ENCODE results near the gene MYRIP.
A peak's percentile ranks its signal among the peaks of the same experiment; 100 is the strongest.
"Not testable (repeated sequence)": the region's sequence is repeated elsewhere in the genome, so short reads cannot be mapped to it uniquely, and the experiment has no call there.

The MYRIP gene

DNA sequence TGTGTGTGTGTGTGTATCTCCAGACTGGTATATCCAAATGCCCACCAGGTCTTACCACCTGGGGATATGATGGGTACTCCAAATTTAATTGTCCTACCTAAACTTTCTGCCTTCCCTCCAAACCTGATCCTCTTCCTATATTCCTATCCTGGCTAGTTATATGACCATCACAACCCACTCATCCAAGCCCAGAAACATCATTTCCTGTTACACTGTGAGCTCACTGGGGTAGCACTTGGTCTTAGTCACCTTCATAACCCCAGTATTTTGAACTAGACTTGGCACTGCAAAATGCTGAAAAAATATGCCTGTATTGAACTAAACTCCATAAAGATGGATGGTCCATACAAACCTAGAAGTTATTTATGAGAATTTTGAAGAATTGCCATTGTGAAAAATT lies 321.3 kb downstream of the MYRIP start:
- no peak for DNase-seq (ENCODE audit: low spot score)

DNA sequence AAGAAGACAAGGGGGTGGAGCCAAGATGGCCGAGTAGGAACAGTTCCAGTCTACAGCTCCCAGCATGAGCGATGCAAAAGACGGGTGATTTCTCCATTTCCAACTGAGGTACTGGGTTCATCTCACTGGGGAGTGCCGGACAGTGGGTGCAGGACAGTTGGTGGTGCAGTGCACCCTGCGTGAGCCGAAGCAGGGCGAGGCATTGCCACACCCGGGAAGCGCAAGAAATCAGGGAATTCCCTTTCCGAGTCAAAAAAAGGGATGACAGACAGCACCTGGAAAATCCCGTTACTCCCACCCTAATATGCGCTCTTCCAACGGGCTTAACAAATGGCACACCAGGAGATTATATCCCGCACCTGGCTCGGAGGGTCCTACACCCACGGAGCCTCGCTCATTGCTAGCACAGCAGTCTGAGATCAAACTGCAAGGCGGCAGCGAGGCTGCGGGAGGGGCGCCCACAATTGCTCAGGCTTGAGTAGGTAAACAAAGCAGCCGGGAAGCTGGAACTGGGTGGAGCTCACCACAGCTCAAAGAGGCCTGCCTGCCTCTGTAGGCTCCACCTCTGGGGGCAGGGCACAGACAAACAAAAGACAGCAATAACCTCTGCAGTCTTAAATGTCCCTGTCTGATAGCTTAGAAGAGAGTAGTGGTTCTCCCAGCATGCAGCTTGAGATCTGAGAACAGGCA lies 324.6 kb downstream of the MYRIP start:
- not testable (repeated sequence) for DNase-seq (ENCODE audit: low spot score)

DNA sequence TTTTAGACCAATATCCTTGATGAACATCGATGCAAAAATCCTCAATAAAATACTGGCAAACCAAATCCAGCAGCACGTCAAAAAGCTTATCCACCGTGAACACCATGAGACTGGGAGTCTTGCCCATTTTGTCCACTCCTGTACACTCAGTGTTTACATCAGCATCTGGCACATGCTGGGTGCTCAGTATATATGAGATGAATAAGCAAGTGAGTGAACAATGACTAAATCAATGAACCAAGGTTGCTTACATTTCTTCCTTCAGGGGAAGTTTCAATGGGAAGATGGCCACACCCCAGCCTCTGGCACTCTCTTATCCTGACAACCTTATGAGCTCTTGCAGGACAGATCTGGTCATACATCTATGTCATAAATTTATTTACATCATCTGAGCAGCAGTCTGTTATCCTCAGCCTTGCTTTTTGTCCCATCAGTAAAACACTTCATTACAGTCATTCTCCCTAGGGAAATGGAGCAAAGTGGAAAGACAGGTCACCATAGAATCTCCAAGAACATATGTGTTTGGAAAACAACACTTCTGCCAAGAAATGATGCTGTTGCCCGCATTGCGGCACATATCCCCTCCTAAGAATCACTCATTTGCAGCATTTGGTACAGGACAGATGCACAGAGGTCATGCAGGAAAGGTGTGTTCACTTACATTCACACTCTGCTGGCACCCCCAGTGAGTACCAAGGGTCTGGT lies 328.3 kb downstream of the MYRIP start:
- no peak for DNase-seq (ENCODE audit: low spot score)

DNA sequence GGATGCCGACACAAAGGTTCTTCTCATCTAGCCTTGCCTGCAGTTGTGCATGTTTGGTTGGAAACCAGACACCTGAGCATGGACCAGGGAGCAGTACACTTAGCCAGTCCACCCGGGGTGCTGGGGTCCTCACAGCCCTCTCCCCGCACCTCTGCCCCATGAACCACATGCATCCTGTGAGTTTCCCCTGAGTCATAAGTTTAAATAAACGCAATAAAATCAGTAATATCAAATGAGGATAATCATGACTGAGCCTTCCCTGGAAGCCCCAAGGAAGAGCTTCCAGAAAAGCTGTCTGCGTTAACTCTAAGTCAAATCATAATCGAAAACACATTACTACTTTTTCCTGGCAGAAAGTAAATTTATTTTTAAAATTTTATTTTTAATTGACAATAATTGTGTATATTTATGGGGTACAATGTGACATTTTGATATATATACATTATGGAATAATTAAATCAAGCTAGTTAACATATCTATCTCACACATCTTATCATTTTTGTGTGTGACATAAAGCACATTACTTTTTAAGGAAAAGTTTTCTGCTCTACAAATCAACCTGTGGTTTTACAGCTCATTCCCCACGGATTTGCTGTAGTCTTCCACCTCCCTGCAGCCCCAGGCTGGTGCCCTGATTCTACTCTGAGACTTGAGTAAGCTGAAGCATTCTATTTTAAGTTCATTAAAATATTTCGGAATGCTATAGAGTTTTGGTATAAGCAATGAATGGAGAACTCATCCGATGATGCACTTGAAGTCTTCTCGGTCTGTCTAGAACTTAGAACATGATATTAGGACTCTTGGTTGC lies 334.1 kb downstream of the MYRIP start:
- no peak for DNase-seq (ENCODE audit: low spot score)

DNA sequence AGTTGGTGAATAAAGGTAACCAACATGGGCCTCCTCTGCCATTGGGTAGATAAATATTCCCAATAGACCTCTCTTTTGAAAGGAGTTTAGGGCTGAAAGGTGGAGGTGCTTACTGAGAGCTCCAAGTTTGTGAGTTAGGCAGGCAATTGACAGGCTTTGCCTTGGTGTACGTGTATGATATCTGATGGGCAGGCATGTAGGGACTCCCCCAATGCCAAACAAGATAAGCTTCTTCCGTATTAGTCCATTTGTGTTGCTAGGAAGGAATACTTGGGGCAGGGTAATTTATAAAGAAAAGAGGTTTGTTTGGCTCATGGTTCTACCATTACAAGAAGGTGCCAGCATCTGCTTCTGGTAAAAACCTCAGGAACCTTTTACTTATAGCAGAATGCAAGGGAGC lies 339.4 kb downstream of the MYRIP start:
- no peak for DNase-seq (ENCODE audit: low spot score)

DNA sequence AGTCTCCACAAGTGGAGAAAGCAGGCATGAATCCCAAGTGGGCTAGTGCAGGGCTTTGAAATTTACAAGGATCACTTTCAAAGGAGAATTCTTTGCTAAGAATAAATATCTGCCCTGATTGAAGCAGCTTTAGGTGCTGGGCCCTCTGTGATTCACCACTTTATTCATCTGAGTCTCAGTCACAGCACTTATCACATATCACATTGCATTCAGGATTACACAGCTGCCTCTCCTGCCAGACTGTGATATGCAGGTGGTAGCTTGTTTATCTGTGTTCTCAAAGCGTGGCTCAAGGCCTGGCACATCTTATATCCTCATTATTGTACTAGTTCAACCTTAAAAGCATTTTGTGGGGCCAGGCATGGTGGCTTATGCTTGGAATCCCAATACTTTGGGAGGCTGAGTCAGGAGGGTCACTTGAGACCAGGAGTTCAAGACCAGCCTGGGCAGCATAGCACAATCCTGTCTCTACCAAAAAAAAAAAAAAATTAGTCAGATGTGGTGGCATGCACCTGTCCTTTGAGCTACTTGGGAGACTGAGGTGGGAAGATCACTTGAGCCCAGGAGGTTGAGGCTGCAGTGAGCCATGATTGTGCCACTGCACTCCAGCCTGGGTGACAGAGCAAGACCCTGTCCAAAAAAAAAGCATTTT lies 343.2 kb downstream of the MYRIP start:
- DNase-seq (ENCODE audit: low spot score): no peak

DNA sequence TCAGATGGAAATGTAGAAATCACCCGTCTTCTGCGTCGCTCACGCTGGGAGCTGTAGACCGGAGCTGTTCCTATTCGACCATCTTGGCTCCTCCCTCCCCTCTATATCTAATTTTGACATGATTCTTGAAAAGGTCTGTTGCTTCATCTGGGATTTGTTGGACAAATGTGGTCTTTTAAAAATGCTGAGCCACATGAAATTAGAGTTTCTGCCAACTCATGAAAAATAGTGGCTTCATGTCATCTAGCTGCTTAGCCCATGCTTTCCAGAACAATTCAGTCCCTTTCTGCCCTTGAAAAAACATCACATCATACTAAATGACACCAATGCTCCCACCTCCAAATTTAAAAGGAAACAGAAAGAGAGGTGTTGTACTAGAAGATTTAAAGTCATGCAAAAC lies 351.5 kb downstream of the MYRIP start:
- no peak for DNase-seq (ENCODE audit: low spot score)

DNA sequence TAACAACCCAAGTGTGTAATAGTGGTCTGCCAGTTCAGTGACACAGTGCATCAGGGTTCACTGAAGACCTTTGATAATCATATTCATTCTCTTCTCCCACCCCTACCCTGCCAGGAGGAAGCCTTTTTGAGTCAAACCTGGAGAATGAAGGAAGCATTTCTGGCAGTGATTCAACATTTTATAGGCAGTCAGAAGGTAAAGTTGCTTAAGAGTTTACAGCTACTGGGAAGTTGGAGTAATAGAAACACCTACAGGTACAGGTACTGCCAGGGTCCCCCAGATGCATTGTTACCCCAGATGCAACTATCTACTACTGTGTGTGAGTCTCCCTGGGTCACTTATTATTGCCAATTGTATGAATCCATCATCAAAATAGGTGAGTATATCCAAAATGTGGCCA lies 353.2 kb downstream of the MYRIP start:
- no peak for DNase-seq (ENCODE audit: low spot score)

DNA sequence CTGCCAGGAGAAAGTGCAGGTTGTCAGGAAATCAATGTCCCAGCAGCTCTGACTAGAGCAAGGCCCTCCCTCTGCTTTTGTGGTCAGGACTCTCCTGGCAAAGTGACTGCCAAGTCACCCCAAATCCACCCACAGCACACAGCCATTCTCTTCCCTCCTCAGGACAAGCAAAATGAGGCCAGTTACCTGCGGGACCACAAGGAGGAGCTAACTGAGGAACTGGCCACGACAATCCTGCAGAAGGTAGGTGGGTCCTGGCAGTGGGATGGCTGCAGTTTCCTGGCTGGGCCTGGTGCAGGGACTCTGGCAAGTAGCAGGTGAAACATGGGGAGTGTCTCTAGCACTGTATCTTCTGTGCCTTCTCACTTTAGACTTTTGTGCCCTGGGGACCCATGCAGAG lies 357.6 kb downstream of the MYRIP start:
- DNase-seq (ENCODE audit: low spot score): no peak

DNA sequence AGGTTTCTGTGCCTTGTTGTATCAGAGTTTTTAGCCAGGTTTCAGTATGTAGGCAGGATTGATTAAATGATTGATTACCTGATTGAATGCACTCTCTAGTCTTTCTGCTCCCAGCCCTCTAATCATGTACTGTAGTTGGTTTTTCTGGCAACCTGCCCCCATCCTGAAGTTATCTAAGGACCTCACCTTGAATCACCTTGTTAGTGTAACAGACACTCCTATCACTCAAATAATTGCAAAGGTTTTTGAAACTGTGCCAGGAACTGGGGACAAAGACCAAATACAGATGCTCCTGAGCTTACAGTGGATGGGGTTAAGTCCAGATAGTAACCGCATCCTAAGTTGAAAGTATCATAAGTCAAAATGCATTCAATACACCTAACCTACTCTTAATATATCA lies 358.5 kb downstream of the MYRIP start:
- no peak for DNase-seq (ENCODE audit: low spot score)

DNA sequence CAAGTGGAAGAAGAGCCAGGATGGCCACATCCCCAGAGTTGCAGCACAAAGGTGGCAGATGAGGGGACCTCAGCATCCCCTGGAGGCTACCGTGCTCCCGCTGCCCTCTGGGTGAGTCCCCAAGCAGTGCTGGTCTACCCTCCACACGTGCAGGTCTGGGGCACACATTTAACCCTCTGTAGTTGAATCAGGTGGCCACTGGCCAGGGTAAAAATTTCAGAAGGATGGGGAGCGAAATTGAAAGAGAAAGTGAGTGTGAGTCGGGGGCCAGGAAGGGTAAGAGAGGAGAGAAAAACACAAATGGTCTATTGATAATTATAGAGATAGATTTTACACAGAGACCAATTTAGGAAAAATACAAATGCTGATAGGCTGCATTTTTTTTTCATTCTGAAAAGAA lies 360.6 kb downstream of the MYRIP start:
- no peak for DNase-seq (ENCODE audit: low spot score)

DNA sequence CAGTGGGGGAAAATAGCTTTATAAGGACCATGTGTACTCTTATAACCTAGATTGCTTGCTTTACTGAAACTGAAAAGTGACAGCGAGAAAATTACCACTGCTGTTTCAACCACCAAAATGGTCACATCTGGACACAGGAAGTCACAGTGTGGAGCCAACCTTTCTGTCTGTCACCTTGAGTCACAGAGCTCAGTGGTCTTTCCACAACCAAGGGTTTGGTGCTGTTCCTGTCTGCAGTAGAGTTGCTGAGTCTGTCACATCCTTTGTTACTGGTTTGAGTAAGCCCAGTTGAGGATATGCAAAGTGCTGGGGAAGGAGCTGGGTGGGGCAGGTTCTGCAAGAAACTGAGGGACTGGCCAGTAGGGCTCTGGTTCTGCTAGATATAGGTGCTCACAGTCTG lies 361.0 kb downstream of the MYRIP start:
- no peak for DNase-seq (ENCODE audit: low spot score)

DNA sequence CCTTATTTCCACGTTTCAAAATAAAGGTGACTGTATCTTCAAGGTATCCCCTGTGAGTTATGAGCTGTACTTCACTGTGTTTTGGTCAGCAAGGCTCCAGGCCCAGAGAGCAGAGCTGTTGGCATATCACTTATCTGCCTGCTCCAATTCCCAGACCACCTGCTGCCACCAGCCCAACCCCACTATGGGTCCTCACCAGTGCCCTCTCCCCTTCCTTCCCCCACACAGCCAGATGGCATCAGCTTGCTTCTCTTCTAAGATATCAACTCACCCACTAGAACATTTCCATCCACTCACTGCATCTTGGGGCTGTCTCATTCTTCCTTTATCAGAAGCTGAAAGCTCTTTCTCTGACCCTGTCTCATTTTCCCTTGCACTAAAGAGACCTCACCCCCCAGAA lies 363.2 kb downstream of the MYRIP start:
- no peak for DNase-seq (ENCODE audit: low spot score)

DNA sequence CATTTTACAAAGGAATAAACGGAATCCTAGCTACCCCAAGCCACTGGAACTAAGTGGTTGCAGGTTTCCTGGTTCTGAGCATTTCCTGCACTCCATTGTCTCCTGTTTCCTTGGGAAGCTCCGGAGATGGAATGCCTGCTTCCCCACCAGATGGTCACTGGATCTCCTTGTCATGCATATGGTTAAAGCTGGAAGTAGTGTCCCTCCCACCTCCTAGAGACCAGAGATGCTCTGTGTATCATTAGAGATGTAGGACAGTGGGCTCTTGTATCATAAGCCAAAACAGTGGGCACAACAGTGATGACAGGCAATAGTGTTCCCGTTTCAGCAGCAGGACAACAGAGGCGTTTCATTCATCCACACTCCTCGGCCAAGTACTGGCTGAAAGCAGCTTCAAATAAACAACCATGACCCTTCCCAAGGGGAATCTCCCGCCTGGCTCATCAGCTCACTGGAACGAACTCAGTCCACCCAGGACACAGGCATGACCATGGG lies 363.9 kb downstream of the MYRIP start:
- no peak for DNase-seq (ENCODE audit: low spot score)

DNA sequence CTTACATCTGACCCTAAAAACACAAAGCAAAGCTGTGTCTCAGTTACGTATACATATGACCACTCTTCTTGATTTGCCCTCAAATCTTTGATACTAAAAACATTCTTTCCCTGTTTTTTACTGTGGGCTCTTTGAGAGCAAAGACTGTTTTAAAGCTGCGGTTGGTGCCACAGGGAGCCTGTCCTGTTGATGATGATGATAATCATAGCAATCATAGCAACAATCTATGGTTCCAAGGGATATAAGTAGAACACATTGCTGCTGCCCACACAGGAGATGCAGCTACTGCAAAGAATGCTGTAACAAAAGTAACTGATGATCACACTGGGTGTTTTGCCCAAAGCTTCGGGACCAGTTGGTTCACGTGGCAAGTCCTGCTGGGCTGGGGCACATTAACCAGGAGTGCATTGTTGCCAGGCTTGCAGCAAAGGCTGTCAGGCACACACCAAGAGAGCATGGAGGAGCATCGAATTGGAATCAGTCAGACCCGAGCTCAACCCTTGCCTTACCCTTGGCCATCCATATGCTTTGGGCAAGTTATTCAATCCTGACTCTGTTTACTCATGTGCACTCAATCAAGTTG lies 368.7 kb downstream of the MYRIP start:
- DNase-seq (ENCODE audit: low spot score): no peak

DNA sequence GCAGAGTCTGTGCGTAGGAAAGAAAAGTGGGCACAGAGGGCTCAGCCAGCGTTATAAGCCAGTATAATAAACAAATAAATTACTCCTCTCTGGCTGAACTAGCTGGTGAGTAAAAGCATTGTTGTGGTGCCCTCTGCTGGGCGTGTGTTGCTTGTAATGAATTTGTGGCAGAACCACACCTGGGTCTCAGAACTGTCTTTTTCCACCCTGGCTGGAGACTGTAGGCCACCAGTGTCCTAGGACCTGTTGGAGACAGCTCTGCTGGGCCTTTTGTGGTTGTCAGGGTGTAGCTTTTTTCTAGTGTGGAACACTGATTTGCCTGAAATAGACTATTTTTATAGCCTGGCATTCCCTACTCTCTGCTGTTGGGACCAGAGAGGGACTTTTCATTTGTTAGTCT lies 369.6 kb downstream of the MYRIP start:
- peak; percentile 39 for DNase-seq (ENCODE audit: low spot score)

DNA sequence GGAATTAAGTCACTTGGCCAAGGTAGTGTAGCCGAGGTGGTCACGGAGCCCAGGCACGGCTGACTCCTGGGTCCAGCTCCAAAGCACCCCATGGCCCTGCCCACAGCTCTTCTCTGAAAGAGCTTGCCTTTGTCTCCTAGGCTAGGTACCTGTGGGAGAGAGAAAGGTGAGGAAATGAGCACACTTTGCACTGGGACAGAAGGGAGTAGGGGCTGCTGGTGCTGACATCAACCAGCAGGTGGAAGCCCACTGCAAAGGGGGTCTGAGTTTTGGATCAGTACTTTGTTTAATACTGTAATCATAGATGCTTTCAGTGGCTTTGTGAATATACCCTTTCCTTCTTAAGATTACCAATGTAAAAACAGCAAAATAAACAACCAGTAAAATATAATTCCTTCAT lies 371.8 kb downstream of the MYRIP start:
- DNase-seq (ENCODE audit: low spot score): no peak

DNA sequence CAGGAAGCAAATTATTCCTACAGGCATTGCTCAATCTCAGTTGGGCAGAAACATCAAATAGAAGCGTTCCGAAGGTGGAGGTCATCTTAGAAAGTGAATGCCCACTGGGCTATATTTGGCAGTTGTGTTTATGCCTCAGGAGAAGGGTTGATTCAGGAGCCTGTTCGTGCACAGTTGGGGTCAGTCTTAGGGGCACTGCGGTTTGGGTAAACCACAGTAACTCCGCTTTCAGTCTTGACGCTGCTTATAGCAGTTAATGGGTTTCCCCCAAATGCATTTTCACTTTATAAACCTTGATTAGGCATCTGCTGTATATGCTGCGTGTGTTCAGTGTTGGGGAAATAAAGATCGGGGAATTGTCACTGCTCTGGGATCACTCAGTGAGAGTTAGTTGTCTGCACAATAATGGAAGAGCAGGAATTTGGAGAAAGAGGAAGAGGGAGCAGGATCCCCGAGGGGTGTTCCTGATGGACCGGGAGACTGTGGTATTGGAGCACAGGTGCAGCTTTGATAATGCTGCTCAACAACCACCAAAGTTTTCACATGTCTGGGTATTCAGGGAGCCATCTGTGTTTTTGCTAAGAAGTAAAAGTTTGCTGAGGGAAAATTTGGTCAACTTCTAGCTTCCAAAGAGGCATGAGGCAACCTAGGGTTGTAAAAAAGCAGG lies 375.8 kb downstream of the MYRIP start:
- DNase-seq (ENCODE audit: low spot score): no peak

DNA sequence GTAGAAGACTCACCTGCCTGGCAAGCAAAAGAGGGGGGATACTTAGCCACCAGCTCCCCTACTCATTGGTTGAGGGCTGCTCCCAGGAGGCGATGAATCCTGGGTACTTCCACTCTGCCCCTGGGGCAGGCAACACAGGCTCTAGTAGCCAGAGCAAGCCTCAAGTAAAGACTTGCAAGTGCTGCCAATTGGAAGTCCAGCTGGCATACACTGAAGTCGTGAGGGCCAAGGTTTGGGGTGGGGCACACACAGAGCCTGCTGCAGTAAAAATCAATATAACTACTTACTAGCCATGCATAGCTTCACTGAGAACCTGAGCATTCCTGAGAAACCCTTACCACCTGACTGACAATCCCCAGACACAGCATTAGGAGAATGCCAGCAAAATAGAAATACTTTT lies 377.1 kb downstream of the MYRIP start:
- DNase-seq (ENCODE audit: low spot score): no peak

DNA sequence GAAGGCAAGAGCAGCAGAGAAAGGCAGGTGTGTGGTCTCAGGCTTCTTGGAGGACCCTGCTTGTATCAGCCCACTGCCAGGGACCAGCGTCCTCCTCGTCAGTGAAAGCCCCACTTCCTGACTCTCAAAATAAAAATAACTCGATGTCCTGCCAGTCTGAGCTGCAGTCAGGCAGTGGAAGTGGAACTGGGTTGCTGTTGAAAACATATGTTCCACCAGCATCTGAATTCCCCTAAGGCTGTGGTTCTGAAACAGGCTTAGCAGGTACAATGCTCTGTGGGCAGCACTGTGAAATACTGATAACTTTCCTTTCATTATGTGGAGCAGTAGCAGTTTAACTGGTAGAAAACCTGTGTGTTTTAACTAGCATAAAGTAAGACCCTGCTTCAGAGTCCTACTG lies 378.5 kb downstream of the MYRIP start:
- no peak for DNase-seq (ENCODE audit: low spot score)

DNA sequence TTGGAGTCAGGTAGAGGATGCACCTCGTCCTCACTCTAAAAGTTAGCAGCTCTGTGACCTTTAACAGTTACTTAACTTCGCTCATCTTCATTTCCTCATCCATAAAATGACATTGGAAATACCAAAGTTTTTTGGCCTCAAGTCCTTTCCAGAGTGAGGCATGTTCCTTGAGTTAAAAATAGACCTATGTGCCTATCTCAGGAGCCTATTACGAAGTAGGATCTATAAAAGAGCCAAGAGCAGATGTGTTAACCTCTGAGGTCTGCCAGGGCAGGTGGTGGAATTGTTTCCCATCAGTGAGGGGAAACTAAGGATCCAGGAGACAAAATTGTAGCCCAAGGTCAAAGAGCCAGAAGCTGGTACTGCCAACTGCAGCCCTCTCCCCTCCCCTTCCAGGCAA lies 379.7 kb downstream of the MYRIP start:
- no peak for DNase-seq (ENCODE audit: low spot score)

DNA sequence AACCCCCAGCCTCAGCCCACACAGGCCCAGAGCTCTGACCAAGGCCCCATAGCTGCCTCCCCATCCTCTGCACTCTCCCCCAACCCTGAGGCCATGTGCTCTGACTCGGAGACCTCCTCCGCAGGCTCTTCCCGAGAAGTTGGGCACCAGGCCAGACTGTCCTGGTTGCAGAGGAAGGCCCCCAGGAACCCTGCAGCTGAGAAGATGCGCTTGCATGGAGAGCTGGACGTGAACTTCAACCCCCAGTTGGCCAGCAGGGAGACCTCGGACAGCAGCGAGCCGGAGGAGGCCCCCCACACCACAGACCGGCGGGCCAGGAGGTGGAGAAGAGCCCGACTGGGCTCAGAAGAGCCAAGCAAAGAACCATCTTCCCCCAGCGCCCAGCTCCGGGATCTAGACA lies 380.6 kb downstream of the MYRIP start:
- no peak for DNase-seq (ENCODE audit: low spot score)

Measured in germinal center (tissue), 1 donor.